Astrocyte of the spinal cord (primary cell): Measurements from ENCODE around the gene C16orf95.

Experiments used
- DNase-seq: peaks from one replicate; pipeline ENCODE4 v3.0.0; 2011; ENCODE audit warnings: low read depth, low spot score
- H3K4me3 ChIP-seq: 2 replicates; pipeline ENCODE4 v1.5.1; 2011; ENCODE audit warnings: low read depth, mild to moderate bottlenecking, low read length, moderate library complexity
- CTCF ChIP-seq: IDR thresholded peaks from 2 replicates; pipeline ENCODE4 v1.5.1; 2012; ENCODE audit warnings: low read depth, mild to moderate bottlenecking, low read length, inconsistent platforms
- in situ Hi-C: cut with HindIII; loops from 2 replicates; pipeline ENCODE4 v1.10.0; 2017; ENCODE audit warnings: low sequenced_read_pairs

The C16orf95 gene

GRCh38 chr16:87254734-87255133 is 62.5 kb downstream of the C16orf95 start:
- in situ Hi-C loops, result no loop called here
- no peak for DNase-seq
- no peak for TF ChIP-seq CTCF

GRCh38 chr16:87254296-87254695 is 62.9 kb downstream of the C16orf95 start:
- no peak overlapping the region for H3K4me3 ChIP-seq
- TF ChIP-seq CTCF, result no peak
- in situ Hi-C loops, result no loop called here
- DNase-seq, result no peak

More at GRCh38 chr16:87254734-87255133, 62.5 kb downstream of the C16orf95 start:
- no peak overlapping the region for H3K4me3 ChIP-seq

GRCh38 chr16:87253536-87253935 is 63.7 kb downstream of the C16orf95 start:
- in situ Hi-C loops, result no loop called here
- no peak for DNase-seq
- TF ChIP-seq CTCF, result no peak
- no peak overlapping the region for H3K4me3 ChIP-seq
